ENCODE data around the gene SYTL3.
A peak's percentile ranks its signal among the peaks of the same experiment; 100 is the strongest.
"Not testable (repeated sequence)": the region's sequence is repeated elsewhere in the genome, so short reads cannot be mapped to it uniquely, and the experiment has no call there.

The SYTL3 gene

GRCh38 chr6:158649289-158650143, at the start of gene SYTL3:
TSS of gene SYTL3 (plus strand) at chr6:158650054. CDS start at chr6:158663269, 13,215 bp downstream.
- peak; percentile 86 for DNase-seq

GRCh38 chr6:158603261-158604047, 46.4 kb upstream of the SYTL3 start:
- no peak for DNase-seq

GRCh38 chr6:158604048-158604406, 45.8 kb upstream of the SYTL3 start:
- no peak for DNase-seq

- peak; percentile 29 for DNase-seq
Measured at GRCh38 chr6:158605266-158605878, 44.5 kb upstream of the SYTL3 start.

- DNase-seq, result not testable (repeated sequence)
Measured at GRCh38 chr6:158606011-158606410, 43.8 kb upstream of the SYTL3 start.

GRCh38 chr6:158606935-158607334, 42.9 kb upstream of the SYTL3 start:
- no peak for DNase-seq

- DNase-seq, result no peak
Measured at GRCh38 chr6:158607411-158608170, 42.3 kb upstream of the SYTL3 start.

- no peak for DNase-seq
Measured at GRCh38 chr6:158608221-158608620, 41.6 kb upstream of the SYTL3 start.

GRCh38 chr6:158609455-158610155, 40.2 kb upstream of the SYTL3 start:
- no peak for DNase-seq

GRCh38 chr6:158610319-158610968, 39.4 kb upstream of the SYTL3 start:
- DNase-seq, result no peak

- no peak for DNase-seq
Measured at GRCh38 chr6:158611039-158611438, 38.8 kb upstream of the SYTL3 start.

GRCh38 chr6:158611541-158612370, 38.1 kb upstream of the SYTL3 start:
- peak; percentile 77 for DNase-seq

- not testable (repeated sequence) for DNase-seq
Measured at GRCh38 chr6:158614606-158615005, 35.2 kb upstream of the SYTL3 start.

GRCh38 chr6:158618289-158618688, 31.6 kb upstream of the SYTL3 start:
- DNase-seq, result not testable (repeated sequence)

GRCh38 chr6:158619922-158620801, 29.7 kb upstream of the SYTL3 start:
- DNase-seq, result no peak

- no peak for DNase-seq
Measured at GRCh38 chr6:158620963-158621693, 28.7 kb upstream of the SYTL3 start.

GRCh38 chr6:158621694-158622544, 27.9 kb upstream of the SYTL3 start:
- DNase-seq, result no peak

All from NCI-H226 (cell line).